HL-60 (cell line): ENCODE results near the gene CAPN9.

Source experiments
- DNase-seq, 2 experiments: peaks; one replicate each; pipeline ENCODE4 v3.0.0-alpha.2; 2010 to 2020; ENCODE audit warnings: low read depth in 1 of 2, low spot score in 1 of 2
- H3K27ac ChIP-seq: fragments of 250-450 bp; sonication (Bioruptor Pico); replicated peaks from 2 replicates; pipeline ENCODE4 v1.5.1; 2020; ENCODE audit warnings: mild to moderate bottlenecking, moderate library complexity
- H3K27me3 ChIP-seq: fragments of 250-450 bp; sonication (Bioruptor Pico); 2 replicates; pipeline ENCODE4 v1.5.1; 2021; ENCODE audit warnings: mild to moderate bottlenecking, moderate library complexity; ENCODE audit not compliant: insufficient read depth, poor library complexity, severe bottlenecking
- H3K4me3 ChIP-seq: replicated peaks from 2 replicates; pipeline ENCODE4 v1.5.1; 2011; ENCODE audit warnings: mild to moderate bottlenecking, control low read depth, low read length; ENCODE audit not compliant: insufficient read depth
- CTCF ChIP-seq: IDR thresholded peaks from one replicate; pipeline ENCODE4 v1.5.1; 2011; ENCODE audit warnings: low read length, control low read depth, inconsistent platforms; ENCODE audit not compliant: insufficient read depth
- GABPA ChIP-seq: IDR thresholded peaks from 2 replicates; pipeline ENCODE4 v1.6.1; 2012; ENCODE audit warnings: low read depth
- POLR2AphosphoS5 ChIP-seq: IDR thresholded peaks from 2 replicates; pipeline ENCODE4 v1.6.1; 2012; ENCODE audit warnings: low read depth
- REST ChIP-seq: IDR thresholded peaks from 2 replicates; pipeline ENCODE4 v1.6.1; 2012; ENCODE audit warnings: low read depth; ENCODE audit not compliant: insufficient replicate concordance
- SPI1 ChIP-seq: IDR thresholded peaks from 2 replicates; pipeline ENCODE4 v1.6.1; 2012; ENCODE audit warnings: low read depth, mild to moderate bottlenecking, borderline replicate concordance

The CAPN9 gene

GRCh38 chr1:230833511-230833910, 86.3 kb downstream of the CAPN9 start:
- Histone ChIP-seq H3K27ac (no peak overlapping the region), H3K4me3 (no peak overlapping the region), H3K27me3 (no peaks in the 10 kb centered on the region)
- no peak for TF ChIP-seq GABPA
- no peak for TF ChIP-seq POLR2AphosphoS5
- TF ChIP-seq CTCF, result no peak
- TF ChIP-seq SPI1, result no peak
- DNase-seq, result no peak

- H3K27ac ChIP-seq, result no peak overlapping the region
- TF ChIP-seq POLR2AphosphoS5 (no peak), CTCF (no peak), GABPA (no peak), SPI1 (no peak), REST (no peak)
- H3K4me3 ChIP-seq, result no peak overlapping the region
- no peaks in the 10 kb centered on the region for H3K27me3 ChIP-seq
- DNase-seq, result no peak
These were observed 87.1 kb downstream of the CAPN9 start for GRCh38 chr1:230834292-230834691.

- TF ChIP-seq REST, result no peak
- no peak for TF ChIP-seq POLR2AphosphoS5
- TF ChIP-seq CTCF, result no peak
- no peak for TF ChIP-seq SPI1
- no peak for TF ChIP-seq GABPA
- no peak for DNase-seq
- no peak overlapping the region for H3K4me3 ChIP-seq
- no peak overlapping the region for H3K27ac ChIP-seq
- no peaks in the 10 kb centered on the region for H3K27me3 ChIP-seq
These were observed 89.2 kb downstream of the CAPN9 start for GRCh38 chr1:230836347-230836746.

- H3K27me3 ChIP-seq, result no peaks in the 10 kb centered on the region
- no peak overlapping the region for H3K27ac ChIP-seq
- H3K4me3 ChIP-seq, result no peak overlapping the region
- DNase-seq, result no peak
- no peak for TF ChIP-seq CTCF
- no peak for TF ChIP-seq GABPA
- TF ChIP-seq SPI1, result no peak
- TF ChIP-seq POLR2AphosphoS5, result no peak
- no peak for TF ChIP-seq REST
These were observed 89.6 kb downstream of the CAPN9 start for GRCh38 chr1:230836793-230837192.
